GOT3 (cell line): ENCODE results near the gene R3HDM4.

Experiments
- DNase-seq: peaks from one replicate; lab custom pipeline; 2025; ENCODE audit warnings: mixed read lengths; lab: John Stamatoyannopoulos, UW

R3HDM4 gene

DNA sequence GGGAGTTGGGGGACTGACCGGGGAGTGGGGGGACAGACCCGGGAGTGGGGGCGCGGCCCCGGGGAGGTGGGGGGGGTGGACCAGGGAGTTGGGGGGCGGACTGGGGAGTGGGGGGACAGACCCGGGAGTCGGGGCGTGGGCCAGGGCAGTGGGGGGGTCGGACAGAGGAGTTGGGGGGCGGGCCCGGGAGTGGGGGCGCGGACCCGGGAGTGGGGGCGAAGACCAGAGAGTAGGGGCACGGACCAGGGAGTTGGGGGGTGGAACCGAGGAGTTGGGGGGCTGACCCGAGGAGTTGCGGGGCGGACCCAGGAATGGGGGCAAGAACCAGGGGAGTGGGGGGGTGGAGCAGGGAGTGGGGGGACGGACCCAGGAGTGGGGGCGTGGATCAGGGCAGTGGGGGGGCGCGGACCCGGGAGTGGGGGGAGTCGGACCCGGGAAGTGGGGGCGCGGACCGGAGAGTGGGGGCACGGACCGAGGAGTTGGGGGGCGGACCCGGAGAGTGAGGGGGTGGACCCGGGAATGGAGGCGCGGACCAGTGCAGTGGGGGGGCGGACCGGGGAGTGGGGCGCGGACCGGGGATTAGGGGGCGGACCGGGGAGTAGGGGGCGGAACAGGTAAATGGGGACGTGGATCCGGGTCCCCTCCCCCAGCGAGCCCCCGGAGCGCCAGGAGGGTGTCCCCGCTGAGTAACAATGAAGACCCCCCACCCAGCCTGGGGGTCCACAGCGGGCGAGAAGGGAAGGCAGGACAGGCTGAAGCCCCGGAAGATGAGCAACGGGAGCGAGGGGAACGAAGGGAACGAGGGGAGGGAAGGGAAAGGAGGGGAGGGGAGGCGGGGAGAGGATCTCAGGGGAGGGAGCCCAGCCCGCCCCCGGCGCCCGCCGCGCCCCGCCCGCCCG lies 589 bp downstream of the R3HDM4 start:
- no peak for DNase-seq

DNA sequence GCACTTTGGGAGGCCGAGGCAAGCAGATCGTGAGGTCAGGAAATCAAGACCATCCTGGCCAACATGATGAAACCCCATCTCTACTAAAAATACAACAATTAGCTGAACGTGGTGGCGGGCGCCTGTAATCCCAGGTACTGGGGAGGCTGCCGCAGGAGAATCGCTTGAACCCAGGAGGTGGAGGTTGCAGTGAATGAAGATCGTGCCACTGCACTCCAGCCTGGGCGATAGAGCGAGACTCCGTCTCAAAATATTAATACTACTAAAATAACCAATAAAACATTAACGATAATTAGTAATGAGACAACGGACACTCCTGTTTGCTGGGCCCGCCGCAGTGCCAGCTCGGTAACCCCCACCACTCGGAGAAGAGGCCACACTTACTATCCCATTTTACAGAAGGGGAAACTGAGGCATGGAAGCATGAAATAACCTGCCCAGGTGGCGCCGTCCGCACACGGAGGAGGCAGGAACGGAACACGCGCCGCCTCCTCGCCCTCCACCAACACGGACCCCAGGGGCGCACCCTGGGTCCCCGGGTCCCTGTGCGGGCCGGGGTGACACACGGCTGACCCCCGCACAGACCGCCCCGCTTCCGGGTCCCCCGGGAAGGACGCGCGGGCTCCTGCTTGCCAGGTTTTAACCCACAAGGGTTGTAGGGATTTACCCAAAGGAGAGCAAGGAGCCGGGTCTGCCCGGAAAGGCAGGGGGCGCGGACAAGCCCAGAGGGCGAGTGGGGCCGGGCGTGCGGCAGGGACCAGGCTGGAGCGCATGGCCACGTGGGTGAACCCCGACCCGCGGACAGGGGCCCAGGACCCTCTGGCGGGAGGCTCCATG lies 1.6 kb downstream of the R3HDM4 start:
- no peak for DNase-seq

- DNase-seq: no peak
Observed at GRCh38 chr19:907183-907853, 5.7 kb downstream of the R3HDM4 start.

GRCh38 chr19:906480-906879 lies 6.5 kb downstream of the R3HDM4 start:
- DNase-seq: no peak

DNA sequence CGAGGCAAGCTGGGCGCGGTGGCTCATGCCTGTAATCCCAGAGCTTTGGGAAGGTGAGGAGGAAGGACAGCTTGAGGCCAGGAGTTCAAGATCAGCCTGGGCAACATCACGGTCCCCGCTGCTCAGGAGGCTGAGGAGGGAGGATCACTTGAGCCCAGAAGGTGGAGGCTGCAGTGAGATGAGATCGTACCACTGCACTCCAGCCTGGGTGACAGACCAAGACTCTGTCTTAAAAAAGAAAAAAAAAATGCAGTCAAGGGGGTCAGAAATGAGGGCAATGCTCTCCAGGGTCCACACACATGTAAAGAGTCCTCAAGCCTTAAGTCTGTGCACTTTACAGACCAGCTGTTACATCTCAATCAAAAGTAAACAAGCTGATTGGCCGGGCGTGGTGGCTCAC lies 8.5 kb downstream of the R3HDM4 start:
- no peak for DNase-seq

DNA sequence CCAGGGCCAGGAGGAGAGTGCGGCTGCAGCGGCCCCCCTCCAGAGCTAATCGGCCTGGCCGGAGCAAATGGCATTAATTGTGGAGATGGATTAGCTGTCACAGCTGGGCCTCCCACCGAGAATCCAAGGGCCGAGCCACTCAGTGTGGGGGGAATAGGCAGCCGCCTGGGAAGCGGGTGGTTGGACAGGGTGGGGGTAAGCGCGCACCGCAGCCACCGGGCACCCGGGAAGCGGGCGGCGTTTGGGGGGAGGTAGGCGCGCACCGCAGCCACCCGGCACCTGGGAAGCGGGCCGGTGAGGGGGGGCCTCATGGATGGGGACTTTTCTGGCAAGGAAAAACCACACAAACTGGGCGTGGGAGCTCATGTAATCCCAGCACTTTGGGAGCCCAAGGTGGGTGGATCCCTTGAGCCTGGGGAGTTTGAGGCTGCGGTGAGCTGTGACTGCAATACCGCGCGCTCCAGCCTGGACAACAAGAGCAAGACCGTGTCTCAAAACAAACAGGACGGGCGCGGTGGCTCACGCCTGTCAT lies 9.7 kb downstream of the R3HDM4 start:
- DNase-seq: no peak

DNA sequence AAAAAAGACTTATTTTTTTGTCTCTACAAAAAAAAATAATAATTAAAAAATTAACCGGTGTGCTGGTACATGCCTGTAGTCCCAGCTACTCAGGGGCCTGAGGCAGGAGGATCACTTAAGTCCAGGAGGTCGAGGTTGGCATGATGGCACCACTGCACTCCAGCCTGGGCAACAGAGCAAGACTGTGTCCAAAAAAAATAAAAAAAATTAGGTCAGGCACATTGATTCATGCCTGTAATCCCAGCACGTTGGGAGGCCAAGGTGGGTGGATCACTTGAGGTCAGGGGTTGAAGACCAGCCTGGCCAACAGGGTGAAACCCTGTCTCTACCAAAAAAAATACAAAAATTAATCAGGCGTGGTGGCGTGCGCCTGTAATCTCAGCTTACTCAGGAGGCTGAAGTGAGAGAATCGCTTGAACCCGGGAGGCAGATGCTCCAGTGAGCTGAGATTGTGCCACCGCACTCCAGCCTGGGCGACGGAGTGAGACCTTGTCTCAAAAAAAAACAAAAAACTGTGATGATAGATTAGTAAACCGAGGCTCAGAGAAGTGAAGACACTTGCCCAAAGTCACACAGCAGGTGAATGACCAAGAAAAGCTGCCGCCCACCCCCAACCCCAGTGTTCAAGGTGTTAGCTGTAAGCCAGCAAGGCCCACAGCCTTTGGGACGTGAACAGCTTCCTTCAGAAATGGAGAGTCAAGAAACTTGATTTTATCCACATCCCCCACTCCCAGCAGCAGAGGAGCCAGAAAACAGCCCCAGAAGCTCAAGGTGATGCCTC lies 10.4 kb downstream of the R3HDM4 start:
- no peak for DNase-seq

DNA sequence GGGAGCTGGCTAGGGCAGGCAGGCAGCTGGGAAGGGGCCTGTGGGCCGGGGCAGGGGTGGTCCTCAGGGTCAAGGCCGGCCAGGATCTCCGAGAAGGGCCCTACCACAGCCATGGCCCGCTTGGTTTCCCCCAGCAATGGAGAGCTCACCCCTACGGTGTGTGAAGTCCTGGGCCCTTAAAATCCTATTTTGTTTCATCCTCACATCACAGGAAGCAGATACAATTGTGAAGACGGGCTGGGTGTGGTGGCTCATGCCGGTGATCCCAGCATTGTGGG lies 11.0 kb downstream of the R3HDM4 start:
- DNase-seq: no peak

- DNase-seq: no peak
Observed at GRCh38 chr19:901216-902092, 11.6 kb downstream of the R3HDM4 start.

GRCh38 chr19:900302-901111 lies 12.5 kb downstream of the R3HDM4 start:
- DNase-seq: no peak

DNA sequence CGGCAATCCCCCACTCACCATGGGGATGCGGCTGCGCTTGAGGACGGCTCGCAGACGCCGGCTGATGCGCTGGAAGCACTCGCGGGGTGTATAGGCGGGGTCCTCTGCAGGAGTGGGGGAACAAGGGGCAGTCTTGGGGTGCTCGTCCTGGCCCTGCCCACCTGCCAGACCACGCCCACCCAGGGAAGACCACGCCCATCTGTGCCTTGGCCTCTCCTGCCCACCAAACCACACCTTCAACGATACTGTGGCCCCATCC lies 13.0 kb downstream of the R3HDM4 start:
- DNase-seq: no peak

DNA sequence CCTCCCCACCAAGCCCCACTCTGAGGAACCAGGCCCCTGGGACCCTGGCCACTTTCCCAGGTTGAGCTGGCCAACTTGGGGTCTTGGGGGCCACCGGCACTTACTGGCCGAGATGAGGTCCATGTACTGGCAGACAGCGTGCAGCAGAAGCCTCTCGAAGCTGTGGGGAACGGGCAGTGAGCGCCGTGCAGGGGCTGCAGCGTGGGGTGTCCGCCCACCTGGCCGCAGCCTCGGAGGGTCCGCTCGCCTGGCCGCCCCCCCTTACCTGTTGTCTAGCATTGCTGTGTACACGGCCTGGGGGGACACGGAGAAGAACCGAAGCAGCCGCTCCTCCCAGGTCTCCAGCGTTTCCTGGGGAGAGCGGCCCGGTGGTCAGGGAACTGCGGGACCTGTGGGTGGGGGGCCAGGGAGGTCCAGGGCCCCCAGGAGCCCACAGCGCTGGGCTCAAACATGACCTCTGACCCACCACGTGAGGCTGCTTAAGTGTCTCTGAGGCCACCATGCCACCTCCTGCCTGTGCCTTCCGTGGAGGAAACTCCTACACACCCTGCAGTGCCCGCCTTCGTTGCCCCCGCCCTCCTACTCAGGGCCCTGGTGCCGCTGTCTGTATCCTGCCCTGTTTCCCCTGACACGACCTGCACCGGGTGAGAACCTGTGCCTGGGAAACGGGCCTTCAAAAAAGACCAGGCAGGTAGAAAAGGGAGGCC lies 13.5 kb downstream of the R3HDM4 start:
- no peak for DNase-seq

- no peak for DNase-seq
Observed at GRCh38 chr19:898663-899062, 14.4 kb downstream of the R3HDM4 start.

DNA sequence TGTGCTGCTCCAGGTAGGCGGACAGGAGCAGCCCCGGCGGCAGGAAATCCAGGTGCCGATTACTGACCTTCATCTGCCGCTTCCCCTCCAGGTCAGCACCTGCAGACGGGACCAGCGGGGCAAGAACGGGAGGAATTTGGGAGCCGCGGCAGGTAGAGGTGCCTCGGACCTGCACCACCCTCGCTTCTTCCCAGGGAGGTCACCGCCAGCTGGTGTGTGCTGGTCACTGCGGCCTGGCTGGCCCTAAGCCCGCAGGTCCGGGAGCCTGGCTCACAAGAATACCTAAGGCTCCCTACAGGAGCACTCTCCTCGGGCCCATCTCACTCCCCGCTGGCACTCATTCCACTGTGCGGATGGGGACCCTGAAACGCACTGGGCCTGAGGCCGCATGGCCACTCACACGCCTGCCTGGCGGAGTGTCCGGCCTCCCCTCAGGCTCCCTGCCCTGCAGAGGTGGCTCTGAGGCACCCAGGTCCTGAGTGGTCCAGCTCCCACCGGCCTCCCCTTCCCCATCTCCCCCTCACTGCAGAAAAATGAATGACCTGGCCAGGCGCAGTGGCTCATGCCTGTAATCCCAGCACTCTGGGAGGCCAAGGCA lies 15.5 kb downstream of the R3HDM4 start:
- DNase-seq: no peak

GRCh38 chr19:896999-897398 lies 16.0 kb downstream of the R3HDM4 start:
- DNase-seq: no peak

DNA sequence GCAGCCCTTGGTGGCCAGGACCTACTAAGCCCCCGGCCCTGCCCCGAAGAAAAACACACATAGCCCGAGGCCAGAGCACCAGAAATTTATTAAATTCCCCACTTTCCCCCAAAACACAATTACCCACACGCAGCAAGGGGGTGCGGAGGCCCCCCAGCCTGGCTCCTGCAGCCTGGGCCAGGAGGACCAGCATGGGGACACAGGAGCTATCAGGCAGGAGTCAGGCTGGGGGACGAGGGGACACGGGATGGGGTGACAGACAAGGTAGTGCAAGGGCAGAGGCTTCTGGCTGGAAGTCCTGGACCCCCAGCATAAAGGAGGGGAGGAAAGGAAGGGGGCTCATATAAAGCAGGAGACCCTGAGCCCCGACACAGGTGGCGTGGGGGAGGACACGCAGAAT lies 16.6 kb downstream of the R3HDM4 start:
- no peak for DNase-seq

GRCh38 chr19:892894-893689 lies 19.9 kb downstream of the R3HDM4 start, which contains the start of the genes MED16 and RNU6-9:
MED16 (minus strand) TSS chr19:893187; CDS start chr19:891131, 2,056 bp downstream.
RNU6-9 (plus strand) TSS chr19:893484.
- DNase-seq: peak; percentile 69
